SIG-M5 treated with dmso at 0.1 percent for 504 hours (cell line): ENCODE data around the gene CPNE6.
"Not testable (repeated sequence)": the region's sequence is repeated elsewhere in the genome, so short reads cannot be mapped to it uniquely, and the experiment has no call there.

Experiments
- DNase-seq: peaks from one replicate; lab custom pipeline; 2025; ENCODE audit not compliant: unreplicated experiment; lab: John Stamatoyannopoulos, UW

The CPNE6 gene

DNA sequence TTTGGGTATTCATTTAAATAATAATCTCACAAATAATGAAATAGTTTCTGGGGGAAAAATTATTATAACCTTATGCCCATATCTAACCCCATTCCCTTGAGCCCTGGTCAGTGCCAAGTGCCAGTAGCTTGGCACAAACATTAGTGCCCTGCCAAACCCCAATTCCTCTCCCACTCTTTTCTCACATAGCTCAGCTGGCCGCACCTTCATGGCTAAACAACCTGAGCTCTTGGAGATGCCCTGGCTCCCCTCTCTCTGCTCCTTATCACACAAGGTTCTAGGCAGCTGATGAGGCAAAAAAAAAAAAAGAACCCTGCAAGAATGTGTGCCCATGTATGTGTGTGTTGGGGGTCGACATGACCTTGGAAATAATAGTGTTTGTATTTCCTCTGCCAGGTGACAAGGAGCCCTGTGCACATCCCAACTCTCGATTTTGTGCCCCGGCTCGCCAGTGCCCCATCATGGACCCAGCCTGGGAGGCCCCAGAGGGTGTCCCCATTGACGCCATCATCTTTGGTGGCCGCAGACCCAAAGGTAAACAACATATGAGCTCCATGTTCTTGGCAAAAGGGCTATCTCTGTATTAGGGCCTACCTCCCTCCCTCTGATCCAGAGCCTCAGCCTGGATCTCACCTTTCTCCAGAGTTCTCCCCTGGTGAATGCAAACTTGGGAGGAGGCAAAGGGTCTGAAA is 31.1 kb downstream of the CPNE6 start:
- no peak for DNase-seq

GRCh38 chr14:24103451-24103850 is 32.1 kb downstream of the CPNE6 start:
- no peak for DNase-seq

- DNase-seq, result not testable (repeated sequence)
These were observed 34.4 kb downstream of the CPNE6 start for GRCh38 chr14:24105609-24106239.

DNA sequence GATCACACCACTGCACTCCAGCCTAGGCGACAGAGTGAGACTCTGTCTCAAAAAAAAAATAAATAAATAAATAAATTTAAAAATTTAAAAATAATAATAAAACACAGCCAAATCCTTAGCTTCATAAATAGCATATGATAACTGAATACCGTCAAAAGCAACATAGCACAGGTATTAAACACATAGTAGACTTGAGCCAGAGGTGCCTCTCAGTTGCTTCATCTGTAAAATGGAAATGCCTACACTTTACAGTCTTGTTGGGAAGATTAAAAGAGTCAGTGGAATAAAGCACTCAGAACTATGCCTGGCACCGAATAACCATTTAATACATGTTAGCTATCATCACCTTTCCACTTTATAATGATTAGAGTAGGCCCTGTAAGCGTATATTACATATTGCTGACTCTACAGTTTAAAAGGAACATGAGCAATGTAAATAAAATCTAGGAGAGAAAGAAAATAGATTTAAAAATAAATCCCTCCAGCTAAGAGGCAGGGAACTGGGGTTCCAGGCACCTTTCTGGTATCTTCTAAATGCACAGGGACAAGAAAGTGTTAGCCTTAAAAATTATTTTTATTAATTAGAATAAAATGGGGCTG is 35.4 kb downstream of the CPNE6 start:
- DNase-seq, result no peak

DNA sequence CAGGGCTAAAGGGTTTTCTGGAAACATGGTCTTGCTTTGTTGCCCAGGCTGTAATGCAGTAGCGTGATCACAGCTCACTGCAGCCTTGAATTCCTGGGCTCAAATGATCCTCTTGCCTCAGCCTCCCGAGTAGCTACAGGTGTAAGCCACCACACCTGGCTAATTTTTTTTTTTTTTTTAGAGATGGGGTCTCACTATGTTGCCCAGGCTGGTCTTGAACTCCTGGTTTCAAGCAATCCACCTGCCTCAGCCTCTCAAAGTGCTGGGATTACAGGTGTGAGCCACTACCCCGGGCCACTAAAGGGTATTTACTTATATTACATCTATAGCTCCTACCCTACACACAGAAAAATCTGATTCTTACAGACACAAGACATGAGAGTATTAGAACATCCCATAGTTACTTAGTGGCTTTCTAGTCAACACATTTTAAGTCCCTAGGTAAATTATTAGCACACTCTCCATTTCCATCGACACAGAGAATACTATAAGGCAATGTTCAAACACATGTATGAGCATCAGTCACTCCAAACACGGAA is 37.0 kb downstream of the CPNE6 start:
- no peak for DNase-seq

- no peak for DNase-seq
These were observed 38.7 kb downstream of the CPNE6 start for GRCh38 chr14:24110060-24110459.

GRCh38 chr14:24110523-24110922 is 39.2 kb downstream of the CPNE6 start:
- no peak for DNase-seq

DNA sequence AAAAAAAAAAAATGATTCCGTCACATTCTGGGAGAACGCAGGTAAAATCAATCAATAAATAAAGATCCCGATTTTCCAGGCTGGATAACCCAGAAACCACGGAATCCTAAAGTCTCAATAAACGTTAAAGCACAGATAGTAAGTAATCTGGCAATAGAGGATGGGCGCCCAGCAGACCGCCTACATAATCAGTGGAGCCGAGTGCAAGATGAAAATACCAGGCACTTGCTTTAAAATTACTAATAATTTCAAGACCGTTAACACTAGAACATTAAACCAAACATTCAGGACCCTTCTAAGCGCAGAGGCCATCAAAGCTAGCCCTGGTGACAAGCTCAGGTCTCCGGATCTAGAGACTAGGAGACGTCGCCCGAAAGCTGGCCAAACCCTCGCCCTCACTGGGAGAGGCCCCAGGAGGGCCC is 42.0 kb downstream of the CPNE6 start:
- no peak for DNase-seq

- peak; percentile 88 for DNase-seq
These were observed 42.6 kb downstream of the CPNE6 start for GRCh38 chr14:24113801-24114531.

GRCh38 chr14:24114532-24115421 is 43.4 kb downstream of the CPNE6 start, which contains the start of the genes DCAF11 and NRL:
Gene DCAF11, plus strand, starts transcription at chr14:24114777. Its CDS starts 818 bp downstream, at chr14:24115595.
Gene NRL, minus strand, starts transcription at chr14:24114949. Its CDS starts 32,101 bp downstream, at chr14:24082848.
- DNase-seq, result peak; percentile 100

DNA sequence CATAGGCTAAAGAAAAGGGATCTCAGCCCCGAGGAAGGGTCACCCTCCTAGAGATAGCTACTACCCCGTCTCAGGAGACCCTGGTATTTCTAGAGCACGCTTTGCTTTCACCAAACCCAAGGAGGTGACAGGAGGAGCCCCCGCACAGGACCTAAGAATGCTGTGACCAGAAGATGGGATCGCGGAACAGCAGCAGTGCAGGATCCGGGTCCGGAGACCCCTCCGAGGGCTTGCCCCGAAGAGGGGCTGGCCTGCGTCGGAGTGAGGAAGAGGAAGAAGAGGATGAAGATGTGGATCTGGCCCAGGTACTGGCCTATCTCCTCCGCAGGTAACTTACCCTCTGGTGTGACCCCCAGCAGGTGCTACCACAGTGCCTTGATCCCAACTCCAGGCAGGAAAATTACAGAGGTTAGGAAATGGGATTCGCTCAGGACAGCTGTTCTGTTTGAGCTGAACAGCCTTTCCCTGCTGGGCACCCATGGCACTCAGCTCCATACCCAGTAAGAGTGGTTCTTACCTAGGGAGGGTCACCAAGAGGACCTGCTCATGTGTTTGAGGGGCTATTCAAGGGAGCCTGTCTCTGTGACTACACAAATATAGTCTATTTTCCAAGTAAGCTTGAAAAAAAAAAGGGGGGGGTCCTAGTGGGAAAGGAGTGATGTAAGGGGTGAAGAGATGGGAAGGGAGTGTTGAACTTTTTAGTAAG is 44.2 kb downstream of the CPNE6 start:
- no peak for DNase-seq

GRCh38 chr14:24116128-24116814 is 44.9 kb downstream of the CPNE6 start:
- DNase-seq, result no peak

DNA sequence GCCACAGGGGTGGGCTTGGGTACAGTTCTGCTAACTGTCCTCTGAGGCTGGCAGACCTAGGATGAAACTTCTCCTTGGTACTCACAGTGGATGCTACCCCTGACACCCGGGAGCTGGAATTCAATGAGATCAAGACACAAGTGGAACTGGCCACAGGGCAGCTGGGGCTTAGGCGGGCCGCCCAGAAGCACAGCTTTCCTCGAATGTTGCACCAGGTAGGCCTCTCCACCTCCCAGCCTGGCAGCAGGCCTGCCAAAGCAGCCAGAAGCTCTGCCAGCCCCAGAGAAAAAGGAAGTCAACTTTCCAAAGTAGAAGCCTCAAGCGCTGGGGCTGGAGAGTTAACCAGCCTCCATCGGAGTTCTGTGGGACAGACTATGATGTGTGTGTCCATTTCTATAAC is 45.8 kb downstream of the CPNE6 start:
- no peak for DNase-seq

- no peak for DNase-seq
These were observed 48.3 kb downstream of the CPNE6 start for GRCh38 chr14:24119691-24120090.

DNA sequence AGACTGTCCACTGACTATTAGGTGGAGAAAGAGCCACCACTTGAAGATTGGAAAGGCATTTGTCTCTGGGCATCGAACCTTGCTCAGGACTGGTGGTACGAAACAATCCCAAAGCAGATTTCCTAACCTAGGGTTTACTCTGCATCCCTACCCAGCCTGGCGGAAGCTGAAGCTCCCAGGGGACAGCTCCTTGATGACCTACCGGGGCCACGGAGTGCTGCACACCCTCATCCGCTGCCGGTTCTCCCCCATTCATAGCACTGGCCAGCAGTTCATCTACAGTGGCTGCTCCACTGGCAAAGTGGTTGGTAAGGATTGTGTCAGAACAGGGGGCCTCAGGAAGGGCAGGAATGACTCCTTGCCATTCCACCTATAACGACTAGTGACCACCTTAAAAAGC is 49.8 kb downstream of the CPNE6 start:
- DNase-seq, result no peak

DNA sequence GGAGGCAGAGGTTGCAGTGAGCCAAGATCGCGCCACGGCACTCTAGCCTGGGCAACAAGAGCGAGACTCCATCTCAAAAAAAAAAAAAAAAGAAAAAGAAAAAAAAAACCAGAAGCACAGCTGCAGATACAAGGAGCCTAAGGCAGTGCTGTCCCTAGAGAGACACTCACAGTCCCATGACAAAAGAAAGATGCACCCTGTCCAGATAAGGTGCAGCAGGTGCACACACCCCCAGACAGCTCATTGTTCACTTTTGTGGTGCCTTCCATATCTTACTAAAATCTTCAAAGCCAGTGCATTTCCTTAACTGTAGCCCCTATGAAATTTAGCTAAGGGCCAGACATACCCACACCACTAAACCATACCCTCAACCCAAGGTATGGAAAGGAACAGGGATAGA is 51.1 kb downstream of the CPNE6 start:
- DNase-seq, result no peak

DNA sequence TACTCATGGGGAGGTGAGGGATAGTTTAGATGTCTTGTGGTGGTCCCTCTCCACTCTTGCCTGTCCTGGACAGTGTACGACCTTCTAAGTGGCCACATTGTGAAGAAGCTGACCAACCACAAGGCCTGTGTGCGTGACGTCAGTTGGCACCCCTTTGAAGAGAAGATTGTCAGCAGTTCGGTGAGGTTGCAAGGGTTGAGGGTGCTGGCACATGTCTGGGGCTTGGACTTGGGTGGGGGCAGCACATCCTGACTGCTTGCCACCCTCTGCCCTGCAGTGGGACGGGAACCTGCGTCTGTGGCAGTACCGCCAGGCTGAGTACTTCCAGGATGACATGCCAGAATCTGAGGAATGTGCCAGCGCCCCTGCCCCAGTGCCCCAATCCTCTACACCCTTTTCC is 51.5 kb downstream of the CPNE6 start:
- DNase-seq, result no peak

GRCh38 chr14:24123424-24124417 is 52.4 kb downstream of the CPNE6 start:
- no peak for DNase-seq
